Neuronal stem cell (in vitro differentiated cells): ENCODE results near the gene OR4D9. TPM values are rescaled to one million over a fixed set of nuclear protein-coding genes. Genes with fewer than 3 reads are reported as not detected.

Source experiments
- DNase-seq: peaks from one replicate; pipeline ENCODE4 v3.0.0-alpha.2; 2013; ENCODE audit warnings: low spot score
- H2AFZ ChIP-seq: one replicate; pipeline ENCODE4 v1.6.1; 2013; ENCODE audit warnings: mild to moderate bottlenecking, low read length, inconsistent platforms
- H2AK5ac ChIP-seq: 2 replicates; pipeline ENCODE4 v1.6.1; 2013; ENCODE audit warnings: low read depth, mild to moderate bottlenecking, inconsistent platforms, low read length, moderate library complexity, mixed read lengths
- H2BK120ac ChIP-seq: 2 replicates; pipeline ENCODE4 v1.6.1; 2013; ENCODE audit warnings: low read depth, mild to moderate bottlenecking, inconsistent platforms, low read length, moderate library complexity, mixed read lengths
- H2BK12ac ChIP-seq: one replicate; pipeline ENCODE4 v1.6.1; 2013; ENCODE audit warnings: low read length, inconsistent platforms
- H2BK15ac ChIP-seq: 2 replicates; pipeline ENCODE4 v1.6.1; 2013; ENCODE audit warnings: mild to moderate bottlenecking, low read length, inconsistent platforms, mixed read lengths
- H2BK5ac ChIP-seq: one replicate; pipeline ENCODE4 v1.6.1; 2013; ENCODE audit warnings: inconsistent platforms, mild to moderate bottlenecking, low read length, moderate library complexity
- H3K14ac ChIP-seq: one replicate; pipeline ENCODE4 v1.6.1; 2013; ENCODE audit warnings: low read length, inconsistent platforms
- H3K18ac ChIP-seq: 2 replicates; pipeline ENCODE4 v1.6.1; 2013; ENCODE audit warnings: low read length, inconsistent platforms
- H3K23ac ChIP-seq: 2 replicates; pipeline ENCODE4 v1.6.1; 2013; ENCODE audit warnings: low read depth, mild to moderate bottlenecking, mixed read lengths, low read length, inconsistent platforms; ENCODE audit not compliant: poor library complexity
- H3K27ac ChIP-seq: replicated peaks from 3 replicates; pipeline ENCODE4 v1.5.1; 2013; ENCODE audit warnings: low read length, inconsistent platforms
- H3K27me3 ChIP-seq, 3 experiments: 2 replicates each; pipeline ENCODE4 v1.6.1; 2013; ENCODE audit warnings: low read length in 3 of 3, mild to moderate bottlenecking in 2 of 3, inconsistent platforms in 1 of 3, low read depth in 1 of 3, mixed read lengths in 1 of 3, moderate library complexity in 1 of 3; ENCODE audit not compliant: control insufficient read depth in 3 of 3, insufficient read depth in 3 of 3
- H3K36me3 ChIP-seq, 2 donors: replicated peaks in 1 of 2; 2 replicates each; pipeline ENCODE4 v1.6.1; 2013; ENCODE audit warnings: low read length in 2 of 2; ENCODE audit not compliant: control insufficient read depth in 2 of 2, insufficient read depth in 2 of 2
- H3K4ac ChIP-seq: 2 replicates; pipeline ENCODE4 v1.6.1; 2013; ENCODE audit warnings: inconsistent platforms, mild to moderate bottlenecking, low read length, moderate library complexity
- H3K4me1 ChIP-seq, 2 donors: 1 replicate in 1 of 2; 2 replicates in 1 of 2; pipeline ENCODE4 v1.6.1; 2013; ENCODE audit warnings: low read length in 2 of 2, low read depth in 1 of 2; ENCODE audit not compliant: control insufficient read depth in 2 of 2, insufficient read depth in 1 of 2
- H3K4me2 ChIP-seq: one replicate; pipeline ENCODE4 v1.6.1; 2013; ENCODE audit warnings: mild to moderate bottlenecking, low read length, inconsistent platforms; ENCODE audit not compliant: insufficient read depth, poor library complexity, severe bottlenecking
- H3K4me3 ChIP-seq, 2 donors: 2 replicates each; pipeline ENCODE4 v1.5.1; 2013; ENCODE audit warnings: low read length in 2 of 2, mild to moderate bottlenecking in 2 of 2, inconsistent platforms in 1 of 2, moderate library complexity in 1 of 2
- H3K79me1 ChIP-seq: one replicate; pipeline ENCODE4 v1.6.1; 2013; ENCODE audit warnings: low read depth, mild to moderate bottlenecking, inconsistent platforms, low read length, moderate library complexity
- H3K9ac ChIP-seq: one replicate; pipeline ENCODE4 v1.6.1; 2013; ENCODE audit warnings: mild to moderate bottlenecking, low read depth, low read length, inconsistent platforms; ENCODE audit not compliant: poor library complexity
- H3K9me3 ChIP-seq, 2 donors: replicated peaks in 1 of 2; 2 replicates each; pipeline versions ENCODE3 to v1.6.1; 2013; ENCODE audit warnings: low read length in 2 of 2, mild to moderate bottlenecking in 2 of 2, inconsistent platforms in 1 of 2, low read depth in 1 of 2, mixed read lengths in 1 of 2, moderate library complexity in 1 of 2; ENCODE audit not compliant: control insufficient read depth in 2 of 2, insufficient read depth in 1 of 2
- H4K8ac ChIP-seq: one replicate; pipeline ENCODE4 v1.6.1; 2013; ENCODE audit warnings: low read depth, mild to moderate bottlenecking, inconsistent platforms, low read length, moderate library complexity
- H4K91ac ChIP-seq: one replicate; pipeline ENCODE4 v1.6.1; 2013; ENCODE audit warnings: low read length, low read depth, mild to moderate bottlenecking, inconsistent platforms; ENCODE audit not compliant: poor library complexity
- WGBS, 2 donors: extraction: QIAGEN DNeasy Blood & Tissue Kit; methylation state at CpG; one replicate each; pipeline ENCODE4 v1.1.7; 2013; ENCODE audit warnings: missing lambda C conversion rate in 2 of 2, mixed read lengths in 1 of 2; ENCODE audit not compliant: insufficient read length in 2 of 2, insufficient replicate concordance in 1 of 2; ENCODE audit errors: extremely low coverage in 2 of 2; 5-methylcytosine and 5-hydroxymethylcytosine counted together
- polyA plus RNA-seq, 2 experiments: library from polyadenylated mRNA; stranded (reverse); fragments of 200-250 nt; gene quantifications; one replicate each; pipeline ENCODE4 v1.2.3, GENCODE V29; 2013

The OR4D9 gene
- not detected for polyA plus RNA-seq (2013, experiment 1 of 2)
- polyA plus RNA-seq (2013, experiment 2 of 2) = not detected

DNA sequence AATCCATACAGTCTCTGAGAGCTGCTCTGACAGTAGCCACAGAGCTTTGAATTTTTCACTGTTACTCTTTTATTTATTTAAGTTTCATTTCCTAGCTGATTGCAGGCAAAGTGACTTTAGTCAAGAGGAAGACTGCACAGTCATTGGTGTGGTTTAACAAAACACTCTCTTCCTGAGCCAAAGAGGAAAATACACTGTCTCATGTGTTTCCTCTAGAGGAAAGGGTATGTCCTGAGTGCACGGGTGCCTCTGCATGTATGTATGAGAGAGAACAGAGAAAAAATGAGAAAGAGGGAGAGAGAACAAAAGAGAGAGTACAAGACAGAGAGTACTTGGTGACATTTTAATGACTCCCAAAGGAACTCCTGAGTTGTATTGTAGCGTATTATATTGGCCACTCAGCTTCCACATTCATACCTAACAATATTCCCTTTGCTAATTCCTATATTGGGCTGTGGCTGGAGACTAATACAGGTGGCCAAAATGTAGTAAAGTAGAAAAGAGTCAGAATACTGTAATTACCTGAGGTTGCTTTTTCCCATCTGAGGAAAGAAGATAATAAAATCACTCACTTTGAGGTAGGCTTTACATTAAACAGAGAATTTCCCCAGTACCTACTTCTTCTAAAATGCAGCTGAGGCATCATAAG lies at the start of gene OR4D9:
OR4D9 (plus strand) TSS at position 599 of the 649 bp plus-strand sequence. CDS start 3,374 bp downstream, outside the sequence.
- Histone ChIP-seq H3K4me2 (no peak within 1 kb of the TSS), H3K18ac (no peak within 1 kb of the TSS), H2AK5ac (no peak within 1 kb of the TSS), H3K9me3 (no peaks in the 10 kb centered on the region), H2BK12ac (no peak within 1 kb of the TSS), H3K9ac (no peak within 1 kb of the TSS), H2BK120ac (no peak within 1 kb of the TSS), H2BK5ac (no peak within 1 kb of the TSS), H3K79me1 (peaks cover 1% of the 10 kb centered on the region), H2BK15ac (no peak within 1 kb of the TSS), H3K4me3 (no peak within 1 kb of the TSS), H3K27me3 (no peaks in the 10 kb centered on the region), H3K14ac (no peak within 1 kb of the TSS), H4K8ac (no peak within 1 kb of the TSS), H3K23ac (no peak within 1 kb of the TSS), H4K91ac (no peak within 1 kb of the TSS), H2AFZ (no peak within 1 kb of the TSS), H3K4me1 (no peaks in the 10 kb centered on the region), H3K36me3 (no peaks in the 10 kb centered on the region), H3K4ac (no peak within 1 kb of the TSS), H3K27ac (no peak within 1 kb of the TSS)
- no CpG with 5 or more reads among the region's 2 CpGs for WGBS, 2 donors
- DNase-seq = no peak

DNA sequence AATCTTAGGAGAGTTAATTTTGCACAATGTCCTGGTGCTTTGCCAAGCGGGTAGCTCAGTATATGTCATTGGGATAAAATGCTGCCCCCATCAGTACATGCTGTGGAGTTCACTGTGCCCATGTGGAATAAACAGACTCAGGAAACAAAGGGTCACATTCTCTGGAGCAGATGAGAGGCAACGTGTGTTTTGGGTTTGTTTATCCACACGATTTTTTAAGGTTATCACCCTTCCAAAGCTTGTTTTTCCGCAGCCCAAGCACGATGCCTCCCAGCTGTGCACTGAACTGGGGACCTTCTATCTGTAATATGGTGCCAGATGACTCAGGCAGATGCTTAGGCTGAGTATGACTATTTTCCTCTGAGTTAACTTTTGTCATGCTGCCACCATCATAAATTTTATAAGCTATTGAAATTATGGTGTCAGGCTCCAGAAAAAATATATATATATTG lies 48.1 kb upstream of the OR4D9 start:
- H2AFZ ChIP-seq = no peak overlapping the region
- no peak overlapping the region for H4K91ac ChIP-seq
- no peak overlapping the region for H2BK12ac ChIP-seq
- no peak overlapping the region for H3K27ac ChIP-seq
- no peak overlapping the region for H3K4ac ChIP-seq
- no peak overlapping the region for H3K23ac ChIP-seq
- H3K9ac ChIP-seq = no peak overlapping the region
- H3K27me3 ChIP-seq = no peaks in the 10 kb centered on the region
- WGBS, 2 donors = no CpG with 5 or more reads among the region's 5 CpGs
- no peak overlapping the region for H3K18ac ChIP-seq
- no peak overlapping the region for H2BK15ac ChIP-seq
- no peak overlapping the region for H2AK5ac ChIP-seq
- no peaks in the 10 kb centered on the region for H3K9me3 ChIP-seq
- no peak overlapping the region for H3K4me2 ChIP-seq
- peaks cover 0 to 2% of the 10 kb centered on the region in 2 donors for H3K4me1 ChIP-seq
- H3K36me3 ChIP-seq = no peaks in the 10 kb centered on the region
- no peaks in the 10 kb centered on the region for H3K79me1 ChIP-seq
- H2BK120ac ChIP-seq = no peak overlapping the region
- H3K4me3 ChIP-seq = no peak overlapping the region
- H2BK5ac ChIP-seq = no peak overlapping the region
- no peak for DNase-seq
- H4K8ac ChIP-seq = no peak overlapping the region
- H3K14ac ChIP-seq = no peak overlapping the region

DNA sequence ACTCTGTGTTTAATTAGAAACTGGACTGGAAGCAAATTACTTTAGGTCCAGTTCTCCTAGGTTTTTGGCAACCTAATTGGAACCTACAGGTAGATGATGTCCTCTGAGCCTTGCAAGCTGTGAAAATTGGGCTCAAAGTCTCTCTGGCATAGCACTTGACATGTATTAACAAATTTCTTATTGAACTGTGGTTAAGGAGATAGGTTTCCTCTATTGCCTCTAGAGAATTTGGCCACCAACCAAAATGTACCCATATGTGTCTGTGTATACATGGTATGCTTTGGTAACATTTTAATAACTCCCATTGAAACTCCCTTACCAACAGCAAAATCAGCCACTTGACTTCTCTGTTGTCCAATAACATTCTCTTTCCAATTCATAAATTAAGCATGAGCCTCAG lies 38.3 kb upstream of the OR4D9 start, which contains the start of gene OR4D10:
OR4D10 (plus strand) TSS at position 301 of the 400 bp plus-strand sequence. CDS start 4,115 bp downstream, outside the sequence.
- no peak within 1 kb of the TSS for H3K14ac ChIP-seq
- no peak within 1 kb of the TSS for H3K27ac ChIP-seq
- H3K36me3 ChIP-seq = no peaks in the 10 kb centered on the region
- no peak within 1 kb of the TSS for H4K8ac ChIP-seq
- H2BK5ac ChIP-seq = no peak within 1 kb of the TSS
- no peak within 1 kb of the TSS for H3K9ac ChIP-seq
- no peak within 1 kb of the TSS for H3K18ac ChIP-seq
- H3K4me3 ChIP-seq = no peak within 1 kb of the TSS
- H3K23ac ChIP-seq = no peak within 1 kb of the TSS
- H4K91ac ChIP-seq = no peak within 1 kb of the TSS
- H3K4me2 ChIP-seq = no peak within 1 kb of the TSS
- no peak for DNase-seq
- no peak within 1 kb of the TSS for H2BK120ac ChIP-seq
- H2BK12ac ChIP-seq = no peak within 1 kb of the TSS
- H3K4ac ChIP-seq = no peak within 1 kb of the TSS
- H3K9me3 ChIP-seq = no peaks in the 10 kb centered on the region
- no peaks in the 10 kb centered on the region for H3K4me1 ChIP-seq
- no peak within 1 kb of the TSS for H2BK15ac ChIP-seq
- H2AFZ ChIP-seq = no peak within 1 kb of the TSS
- H3K27me3 ChIP-seq = no peaks in the 10 kb centered on the region
- H2AK5ac ChIP-seq = no peak within 1 kb of the TSS
- no peaks in the 10 kb centered on the region for H3K79me1 ChIP-seq

DNA sequence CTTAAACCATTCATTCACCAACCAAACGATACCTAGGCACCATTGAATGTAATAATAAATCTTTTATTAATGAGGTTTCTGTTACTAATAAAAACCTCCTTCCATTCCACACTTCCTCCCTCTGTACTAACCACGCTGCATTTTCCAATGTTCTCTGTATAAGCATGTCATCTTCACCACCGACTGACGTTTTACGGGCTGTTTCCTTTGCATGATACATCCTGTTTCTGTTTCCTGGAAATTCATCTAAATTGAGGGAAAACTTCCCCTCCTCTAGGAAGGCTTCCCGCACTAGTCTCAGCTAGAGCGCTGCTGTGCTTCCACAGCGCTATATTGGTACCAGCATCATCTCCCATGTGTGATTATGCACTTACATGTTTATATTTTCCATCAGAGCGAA lies 36.2 kb upstream of the OR4D9 start:
- H2AK5ac ChIP-seq = no peak overlapping the region
- no peak overlapping the region for H3K27ac ChIP-seq
- H3K4me2 ChIP-seq = no peak overlapping the region
- no peaks in the 10 kb centered on the region for H3K9me3 ChIP-seq
- no peak overlapping the region for H3K18ac ChIP-seq
- no peak overlapping the region for H2BK12ac ChIP-seq
- no peak overlapping the region for H3K14ac ChIP-seq
- no peaks in the 10 kb centered on the region for H3K27me3 ChIP-seq
- WGBS, 2 donors = no CpG with 5 or more reads among the region's 9 CpGs
- no peak overlapping the region for H4K8ac ChIP-seq
- no peak overlapping the region for H2BK5ac ChIP-seq
- no peak overlapping the region for H2BK15ac ChIP-seq
- H3K23ac ChIP-seq = no peak overlapping the region
- no peaks in the 10 kb centered on the region for H3K36me3 ChIP-seq
- no peak overlapping the region for H4K91ac ChIP-seq
- DNase-seq = no peak
- no peaks in the 10 kb centered on the region for H3K4me1 ChIP-seq
- H3K9ac ChIP-seq = no peak overlapping the region
- H2BK120ac ChIP-seq = no peak overlapping the region
- H3K79me1 ChIP-seq = no peaks in the 10 kb centered on the region
- H2AFZ ChIP-seq = no peak overlapping the region
- H3K4ac ChIP-seq = no peak overlapping the region
- H3K4me3 ChIP-seq = no peak overlapping the region
